ENCODE measurements around the gene PLA1A.

GRCh38 chr3:119594066-119594465, 3.6 kb upstream of the PLA1A start:
- TF ChIP-seq CTCF (conservative IDR thresholded peaks at IDR 0.05; ENCODE audit: low read length) (no peak), EZH2phosphoT487 (IDR thresholded peaks at IDR 0.05; ENCODE audit: borderline replicate concordance) (no peak)

All from Loucy (cell line).